ENCODE measurements around the gene PDGFRB. TPM values are rescaled to one million over a fixed set of nuclear protein-coding genes. Genes with fewer than 3 reads are reported as not detected.
"Not testable (repeated sequence)": the region's sequence is repeated elsewhere in the genome, so short reads cannot be mapped to it uniquely, and the experiment has no call there.

PDGFRB gene
- total RNA-seq, 1 experiment from 2014 or later: not detected

GRCh38 chr5:150085191-150085912 is 70.3 kb downstream of the PDGFRB start:
- Histone ChIP-seq H3K27me3 (ENCODE audit: insufficient read depth, low read depth) (peaks cover 23% of the 10 kb centered on the region; the same call in 1 of the 2 replicates), H3K79me2 (ENCODE audit: low read depth) (no peaks in the 10 kb centered on the region), H3K4me1 (replicated peaks; ENCODE audit: insufficient read depth) (no peaks in the 10 kb centered on the region), H3K4me2 (no peak overlapping the region), H3F3A (ENCODE audit: insufficient read depth, low read depth) (no peaks in the 10 kb centered on the region), H2AFZ (no peak overlapping the region), H3K4me3 (no peak overlapping the region), H3K36me3 (ENCODE audit: low read depth) (no peaks in the 10 kb centered on the region), H3K27ac (no peak overlapping the region), H3K9me2 (ENCODE audit: insufficient read depth) (peaks cover 4% of the 10 kb centered on the region; the same call in 1 of the 2 replicates), H3K9me3 (ENCODE audit: insufficient read depth, low read depth) (no peaks in the 10 kb centered on the region), H4K20me1 (ENCODE audit: insufficient read depth) (no peaks in the 10 kb centered on the region)
- intact Hi-C loops (cut with micrococcal nuclease; ENCODE audit: unreplicated experiment): no loop called here
- ChIA-PET CTCF (no interaction called here), POLR2A (ENCODE audit: unreplicated experiment) (no interaction called here)
- no TSS peak for BruUV-seq (replicated peaks)
- no peak for DNase-seq
- TF ChIP-seq CTCF (conservative IDR thresholded peaks at IDR 0.05): no peak
- no peak for TF ChIP-seq EZH2 (IDR thresholded peaks at IDR 0.05; ENCODE audit: low read depth)

GRCh38 chr5:150084754-150085153 is 70.9 kb downstream of the PDGFRB start:
- H3K4me1 ChIP-seq (replicated peaks; ENCODE audit: insufficient read depth); DNase-seq; H4K20me1 ChIP-seq (ENCODE audit: insufficient read depth); H3K36me3 ChIP-seq (ENCODE audit: low read depth); intact Hi-C loops (cut with micrococcal nuclease; ENCODE audit: unreplicated experiment); H3K79me2 ChIP-seq (ENCODE audit: low read depth); H3K4me3 ChIP-seq; H3F3A ChIP-seq (ENCODE audit: insufficient read depth, low read depth); POLR2A ChIA-PET (ENCODE audit: unreplicated experiment); H3K27ac ChIP-seq; H3K9me3 ChIP-seq (ENCODE audit: insufficient read depth, low read depth); BruUV-seq (replicated peaks); H3K9me2 ChIP-seq (ENCODE audit: insufficient read depth); H2AFZ ChIP-seq; H3K4me2 ChIP-seq: not testable (repeated sequence)
- peaks cover 23% of the 10 kb centered on the region; the same call in 1 of the 2 replicates for H3K27me3 ChIP-seq (ENCODE audit: insufficient read depth, low read depth)
- CTCF ChIA-PET: interaction anchor here (0.6 kb wide), 1 partner anchor 299 kb away, joined by 4 read pairs; no protein-coding TSS in a partner anchor

- ChIA-PET CTCF (no interaction called here), POLR2A (ENCODE audit: unreplicated experiment) (interaction anchor here (0.7 kb wide), 1 partner anchor 38 kb away, joined by 3 read pairs; no protein-coding TSS in a partner anchor)
- intact Hi-C loops (cut with micrococcal nuclease; ENCODE audit: unreplicated experiment): no loop called here
Measured at GRCh38 chr5:150082889-150083288, 72.8 kb downstream of the PDGFRB start.

More at GRCh38 chr5:150082889-150083288, 72.8 kb downstream of the PDGFRB start:
- H3K27ac ChIP-seq: no peak overlapping the region
- H3K79me2 ChIP-seq (ENCODE audit: low read depth): no peaks in the 10 kb centered on the region
- DNase-seq: no peak
- no peak overlapping the region for H3K4me3 ChIP-seq
- no peaks in the 10 kb centered on the region for H4K20me1 ChIP-seq (ENCODE audit: insufficient read depth)
- H2AFZ ChIP-seq: no peak overlapping the region
- BruUV-seq (replicated peaks): no TSS peak
- no peaks in the 10 kb centered on the region for H3K36me3 ChIP-seq (ENCODE audit: low read depth)
- H3K9me3 ChIP-seq (ENCODE audit: insufficient read depth, low read depth): no peaks in the 10 kb centered on the region
- peaks cover 18% of the 10 kb centered on the region; the same call in 1 of the 2 replicates for H3K27me3 ChIP-seq (ENCODE audit: insufficient read depth, low read depth)
- H3F3A ChIP-seq (ENCODE audit: insufficient read depth, low read depth): no peaks in the 10 kb centered on the region
- TF ChIP-seq EZH2 (IDR thresholded peaks at IDR 0.05; ENCODE audit: low read depth) (no peak), CTCF (conservative IDR thresholded peaks at IDR 0.05) (no peak)
- H3K4me2 ChIP-seq: no peak overlapping the region
- H3K4me1 ChIP-seq (replicated peaks; ENCODE audit: insufficient read depth): no peaks in the 10 kb centered on the region
- H3K9me2 ChIP-seq (ENCODE audit: insufficient read depth): no peaks in the 10 kb centered on the region

Data from PC-9 (cell line).